Measurements from ENCODE around the gene TMEM135. TPM values are rescaled to one million over a fixed set of nuclear protein-coding genes. Genes with fewer than 3 reads are reported as not detected.
A peak's percentile ranks its signal among the peaks of the same experiment; 100 is the strongest.

Gene TMEM135
- total RNA-seq, 4 donors from 2014 or later: 13.1 to 123 (median 19.1) TPM

DNA sequence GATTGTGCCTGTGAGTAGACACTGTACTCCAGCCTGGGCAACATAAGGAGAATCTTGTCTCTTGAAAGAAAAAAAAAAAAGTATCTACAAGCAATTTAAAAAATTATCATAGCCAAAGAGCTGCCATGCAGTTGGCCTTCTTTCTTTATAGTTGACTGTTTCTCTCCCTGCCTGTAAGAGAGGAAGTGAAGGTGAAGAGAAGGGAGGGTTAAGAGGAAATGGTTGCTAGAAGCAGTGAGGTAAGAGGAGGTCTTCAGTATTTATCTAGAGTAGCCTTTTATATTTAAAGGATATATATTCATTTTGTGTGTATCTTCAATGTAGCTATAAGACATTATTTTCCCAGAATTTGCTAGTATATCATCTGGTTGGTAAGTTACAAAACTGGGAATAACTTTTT lies 217.9 kb downstream of the TMEM135 start:
- intact Hi-C loops (cut with DNase I; ENCODE audit: low total_unique reads): no loop called here
- no peak for DNase-seq
- Histone ChIP-seq H3K27me3 (no peaks in the 10 kb centered on the region), H3K4me1 (peaks cover 0 to 4% (median 0%) of the 10 kb centered on the region in 4 donors), H3K9me3 (no peaks in the 10 kb centered on the region), H3K4me3 (no peak overlapping the region), H3K27ac (peak overlapping the region in 1 of 4 donors; percentile 45), H3K36me3 (no peaks in the 10 kb centered on the region)
- in situ Hi-C loops (cut with MboI; ENCODE audit: low pct_ligation_motif_present in 1 of 4, low pct_unique_long_range_greater_than_20kb in 1 of 4, low sequenced_read_pairs in 3 of 4): no loop called here
- TF ChIP-seq, protein P1, sequence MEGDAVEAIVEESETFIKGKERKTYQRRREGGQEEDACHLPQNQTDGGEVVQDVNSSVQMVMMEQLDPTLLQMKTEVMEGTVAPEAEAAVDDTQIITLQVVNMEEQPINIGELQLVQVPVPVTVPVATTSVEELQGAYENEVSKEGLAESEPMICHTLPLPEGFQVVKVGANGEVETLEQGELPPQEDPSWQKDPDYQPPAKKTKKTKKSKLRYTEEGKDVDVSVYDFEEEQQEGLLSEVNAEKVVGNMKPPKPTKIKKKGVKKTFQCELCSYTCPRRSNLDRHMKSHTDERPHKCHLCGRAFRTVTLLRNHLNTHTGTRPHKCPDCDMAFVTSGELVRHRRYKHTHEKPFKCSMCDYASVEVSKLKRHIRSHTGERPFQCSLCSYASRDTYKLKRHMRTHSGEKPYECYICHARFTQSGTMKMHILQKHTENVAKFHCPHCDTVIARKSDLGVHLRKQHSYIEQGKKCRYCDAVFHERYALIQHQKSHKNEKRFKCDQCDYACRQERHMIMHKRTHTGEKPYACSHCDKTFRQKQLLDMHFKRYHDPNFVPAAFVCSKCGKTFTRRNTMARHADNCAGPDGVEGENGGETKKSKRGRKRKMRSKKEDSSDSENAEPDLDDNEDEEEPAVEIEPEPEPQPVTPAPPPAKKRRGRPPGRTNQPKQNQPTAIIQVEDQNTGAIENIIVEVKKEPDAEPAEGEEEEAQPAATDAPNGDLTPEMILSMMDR (IDR thresholded peaks at IDR 0.05): no peak
- TF ChIP-seq EP300 (IDR thresholded peaks at IDR 0.05; ENCODE audit: low read depth): no peak
- TF ChIP-seq POLR2AphosphoS5 (IDR thresholded peaks at IDR 0.05): no peak
- no peak for TF ChIP-seq POLR2A (IDR thresholded peaks at IDR 0.05)

DNA sequence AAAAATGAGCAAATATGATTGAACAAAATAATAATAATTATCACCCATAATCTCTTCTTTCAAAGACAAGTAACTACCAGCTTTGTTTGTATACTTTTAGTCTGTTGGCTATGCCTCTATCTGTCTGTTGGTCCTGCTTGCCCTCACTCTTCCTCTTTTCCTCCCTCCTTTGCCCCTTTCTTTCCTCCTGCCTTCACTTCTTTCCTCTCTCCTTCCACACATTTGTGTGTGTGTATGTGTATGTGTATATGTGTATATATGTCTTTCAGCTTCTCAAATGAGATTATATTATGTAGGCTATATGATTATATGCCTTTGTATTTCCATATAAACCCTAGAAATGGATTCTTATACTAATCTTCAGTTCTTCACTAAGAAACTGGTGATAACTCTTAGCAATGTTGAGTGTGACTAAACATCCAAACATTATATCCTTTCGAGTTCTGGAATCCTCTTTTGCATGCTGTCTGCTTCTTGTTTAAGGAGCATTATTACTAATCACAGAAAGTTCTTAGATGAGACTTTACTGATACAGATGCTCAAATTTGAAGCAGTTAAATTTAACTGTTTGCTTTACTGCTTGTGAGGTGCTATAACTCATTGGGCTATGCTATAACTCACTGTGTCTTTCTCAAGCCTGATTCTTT lies 219.1 kb downstream of the TMEM135 start:
- H3K27ac ChIP-seq: no peak overlapping the region
- no peaks in the 10 kb centered on the region for H3K36me3 ChIP-seq
- WGBS, 2 donors (ENCODE audit: low coverage in 1 of 2): 68 to 75% methylated on average over 1 of the region's 1 CpG
- H3K27me3 ChIP-seq: no peaks in the 10 kb centered on the region
- no peak for DNase-seq
- no peak overlapping the region for H3K4me3 ChIP-seq
- peaks cover 0 to 4% (median 0%) of the 10 kb centered on the region in 4 donors for H3K4me1 ChIP-seq
- no peaks in the 10 kb centered on the region for H3K9me3 ChIP-seq
- intact Hi-C loops (cut with DNase I; ENCODE audit: low total_unique reads) (no loop called here), in situ Hi-C loops (cut with MboI; ENCODE audit: low pct_ligation_motif_present in 1 of 4, low pct_unique_long_range_greater_than_20kb in 1 of 4, low sequenced_read_pairs in 3 of 4) (no loop called here)
- TF ChIP-seq EP300 (IDR thresholded peaks at IDR 0.05; ENCODE audit: low read depth): no peak
- TF ChIP-seq POLR2A (IDR thresholded peaks at IDR 0.05): no peak
- TF ChIP-seq, protein P1 (IDR thresholded peaks at IDR 0.05): no peak
- TF ChIP-seq POLR2AphosphoS5 (IDR thresholded peaks at IDR 0.05): no peak

DNA sequence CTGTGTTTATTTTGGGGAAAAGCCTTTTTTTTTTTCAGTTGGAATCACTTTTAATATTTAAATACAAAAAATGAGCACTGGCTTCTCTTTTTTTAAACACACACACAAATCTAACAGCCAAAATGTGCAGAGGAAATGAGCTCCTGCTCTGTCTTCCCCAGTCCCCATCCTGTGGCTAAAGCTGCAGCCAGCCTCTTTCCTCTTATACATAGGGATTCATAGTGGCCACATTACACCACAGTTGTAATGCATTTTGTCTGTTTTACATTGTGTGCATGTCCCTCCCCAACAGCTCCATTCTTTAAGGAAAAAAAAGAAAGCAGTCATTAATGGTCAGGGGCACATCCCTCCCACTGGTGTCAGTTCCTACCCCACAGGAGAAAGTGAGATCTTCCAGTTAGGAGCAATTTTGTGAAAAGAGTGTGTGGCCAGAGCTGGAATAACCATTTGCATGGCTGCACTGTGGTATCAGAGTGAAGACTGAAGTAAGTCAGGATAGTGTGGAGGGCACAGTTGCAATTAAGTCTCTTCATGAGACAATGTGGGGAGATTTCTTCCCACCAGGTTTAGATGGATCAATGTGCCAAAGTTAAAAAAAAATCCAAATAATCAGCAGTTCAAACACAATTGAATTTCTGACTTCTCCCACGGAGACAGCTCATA lies 220.6 kb downstream of the TMEM135 start:
- H3K4me3 ChIP-seq: no peak overlapping the region
- TF ChIP-seq, protein P1 (IDR thresholded peaks at IDR 0.05): no peak
- TF ChIP-seq POLR2AphosphoS5 (IDR thresholded peaks at IDR 0.05): no peak
- no peak for TF ChIP-seq POLR2A (IDR thresholded peaks at IDR 0.05)
- no peak for TF ChIP-seq EP300 (IDR thresholded peaks at IDR 0.05; ENCODE audit: low read depth)
- peaks cover 0 to 4% (median 0%) of the 10 kb centered on the region in 4 donors for H3K4me1 ChIP-seq
- 86 to 88% methylated on average over 1 of the region's 1 CpG for WGBS, 2 donors (ENCODE audit: low coverage in 1 of 2)
- DNase-seq: no peak
- intact Hi-C loops (cut with DNase I; ENCODE audit: low total_unique reads) (no loop called here), in situ Hi-C loops (cut with MboI; ENCODE audit: low pct_ligation_motif_present in 1 of 4, low pct_unique_long_range_greater_than_20kb in 1 of 4, low sequenced_read_pairs in 3 of 4) (no loop called here)
- H3K9me3 ChIP-seq: no peaks in the 10 kb centered on the region
- H3K27ac ChIP-seq: no peak overlapping the region
- no peaks in the 10 kb centered on the region for H3K27me3 ChIP-seq
- no peaks in the 10 kb centered on the region for H3K36me3 ChIP-seq

DNA sequence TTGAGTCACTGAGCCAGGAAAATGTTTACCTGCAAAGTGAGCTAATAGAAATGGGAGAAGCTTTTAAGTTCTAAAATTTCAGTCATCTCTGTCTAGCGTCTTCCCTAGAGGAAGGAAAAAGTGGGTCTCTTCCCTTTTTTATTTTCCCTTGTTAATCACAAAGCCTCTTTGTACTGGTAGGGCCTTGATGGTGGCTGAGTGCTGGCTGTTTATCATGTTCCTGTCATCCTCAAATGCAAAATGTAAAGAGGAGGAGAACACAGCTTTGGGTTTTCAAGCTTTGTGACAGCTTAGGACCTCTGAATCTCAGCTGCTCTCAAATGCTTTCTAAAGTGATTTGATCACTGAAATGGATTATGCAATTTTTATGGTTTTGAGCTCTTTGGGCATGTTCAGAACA lies 222.0 kb downstream of the TMEM135 start:
- in situ Hi-C loops (cut with MboI; ENCODE audit: low pct_ligation_motif_present in 1 of 4, low pct_unique_long_range_greater_than_20kb in 1 of 4, low sequenced_read_pairs in 3 of 4) (no loop called here), intact Hi-C loops (cut with DNase I; ENCODE audit: low total_unique reads) (no loop called here)
- H3K27ac ChIP-seq: no peak overlapping the region
- WGBS, 2 donors (ENCODE audit: low coverage in 1 of 2): 73 to 81% methylated on average over 1 of the region's 1 CpG
- no peaks in the 10 kb centered on the region for H3K4me1 ChIP-seq
- no peak for TF ChIP-seq POLR2A (IDR thresholded peaks at IDR 0.05)
- TF ChIP-seq, protein P1 (IDR thresholded peaks at IDR 0.05): no peak
- H3K27me3 ChIP-seq: no peaks in the 10 kb centered on the region
- H3K9me3 ChIP-seq: no peaks in the 10 kb centered on the region
- DNase-seq: no peak
- H3K4me3 ChIP-seq: no peak overlapping the region
- no peaks in the 10 kb centered on the region for H3K36me3 ChIP-seq

Measured in transverse colon (tissue), 4 donors.